Prostate gland (tissue), 2 donors: ENCODE results near the gene EGF. TPM values are rescaled to one million over a fixed set of nuclear protein-coding genes. Genes with fewer than 3 reads are reported as not detected.

ENCODE experiments used
- DNase-seq: peaks from one replicate; pipeline ENCODE4 v3.0.0-alpha.2; 2019; ENCODE audit warnings: low spot score
- H3K27ac ChIP-seq, 2 donors: fragments of 200-600 bp; sonication (generic); 2 replicates each; pipeline ENCODE4 v1.5.1; 2017 to 2019
- H3K27me3 ChIP-seq: fragments of 200-600 bp; sonication (generic); replicated peaks from 2 replicates; pipeline ENCODE4 v1.5.1; 2019; ENCODE audit not compliant: insufficient read depth
- H3K36me3 ChIP-seq, 2 donors: fragments of 200-600 bp; sonication (generic); 1 replicate in 1 of 2; 2 replicates in 1 of 2; pipeline versions ENCODE4 v1.5.1 to v1.8.1; 2017 to 2019
- H3K4me1 ChIP-seq: fragments of 200-600 bp; sonication (generic); replicated peaks from 2 replicates; pipeline ENCODE4 v1.5.1; 2019
- H3K4me3 ChIP-seq, 2 donors: fragments of 200-600 bp; sonication (generic); 2 replicates each; pipeline ENCODE4 v1.5.1; 2017 to 2019
- H3K9me3 ChIP-seq: fragments of 200-600 bp; sonication (generic); 2 replicates; pipeline ENCODE4 v1.5.1; 2017
- CTCF ChIP-seq, 4 experiments: fragments of 200-600 bp in 2 of 4; fragments of 450-650 bp in 2 of 4; sonication (generic) in 2 of 4; IDR thresholded peaks; 1 replicate in 3 of 4; 2 replicates in 1 of 4; pipeline ENCODE4 v1.5.1; 2016 to 2019; ENCODE audit warnings: antibody characterized with exemption in 4 of 4, mild to moderate bottlenecking in 2 of 4, moderate library complexity in 2 of 4
- POLR2A ChIP-seq: fragments of 450-650 bp; IDR thresholded peaks from one replicate; pipeline ENCODE4 v1.6.1; 2016; ENCODE audit warnings: antibody characterized with exemption, mild to moderate bottlenecking
- POLR2AphosphoS5 ChIP-seq: sonication (generic); formaldehyde crosslinking; IDR thresholded peaks from one replicate; pipeline ENCODE4 v1.6.1; 2017; ENCODE audit warnings: antibody characterized with exemption
- WGBS: methylation state at CpG from one replicate; pipeline ENCODE4 v1.1.5; 2018; 5-methylcytosine and 5-hydroxymethylcytosine counted together
- intact Hi-C: fragments of 100-400 bp; cut with DNase I; formaldehyde crosslinking; loops from one replicate; pipeline ENCODE4 v1.14.2; 2022
- total RNA-seq, 2 donors: library from RNA; depleted of rRNA; stranded (reverse); fragments of >200 nt; gene quantifications; one replicate each; pipeline ENCODE4 v1.1.0, GENCODE V29; 2016

Gene EGF
- total RNA-seq, 2 donors from 2014 or later, result 1.9 to 8.5 TPM

DNA sequence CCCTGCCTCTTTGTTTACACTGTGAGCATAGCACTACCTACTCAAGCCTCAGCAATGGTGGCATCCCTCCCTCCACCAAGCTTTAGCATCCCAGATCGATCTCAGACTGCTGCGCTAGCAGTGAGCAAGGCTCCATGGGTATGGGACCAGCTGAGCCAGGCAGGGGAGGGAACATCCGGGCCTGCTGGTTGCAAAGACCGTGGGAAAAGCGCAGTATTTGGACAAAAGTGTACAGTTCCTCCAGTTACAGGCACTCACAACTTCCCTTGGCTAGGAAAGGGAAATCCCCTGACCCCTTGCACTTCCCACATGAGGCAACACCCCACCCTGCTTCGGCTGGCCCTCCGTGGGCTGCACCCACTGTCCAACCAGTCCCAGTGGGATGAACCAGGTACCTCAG lies 26.5 kb downstream of the EGF start:
- WGBS, result 94% methylated on average over 7 of the region's 7 CpGs
- no peak for DNase-seq
- intact Hi-C loops, result no loop called here

GRCh38 chr4:109942292-109942926 lies 29.7 kb downstream of the EGF start:
- TF ChIP-seq POLR2AphosphoS5 (no peak), POLR2A (no peak), CTCF (IDR thresholded peaks at IDR 0.05) (no peak)
- no peaks in the 10 kb centered on the region for H3K36me3 ChIP-seq

More for the DNA sequence above, 26.5 kb downstream of the EGF start:
- no peaks in the 10 kb centered on the region for H3K9me3 ChIP-seq
- no peaks in the 10 kb centered on the region for H3K4me1 ChIP-seq
- no peak overlapping the region for H3K27ac ChIP-seq
- H3K36me3 ChIP-seq, result no peaks in the 10 kb centered on the region
- no peaks in the 10 kb centered on the region for H3K27me3 ChIP-seq
- no peak for TF ChIP-seq POLR2A
- TF ChIP-seq POLR2AphosphoS5, result no peak
- no peak overlapping the region for H3K4me3 ChIP-seq

GRCh38 chr4:109943745-109944144 lies 31.1 kb downstream of the EGF start:
- H3K4me1 ChIP-seq, result no peaks in the 10 kb centered on the region
- no peaks in the 10 kb centered on the region for H3K36me3 ChIP-seq
- TF ChIP-seq CTCF (IDR thresholded peaks at IDR 0.05) (no peak), POLR2A (no peak)
- no peaks in the 10 kb centered on the region for H3K9me3 ChIP-seq
- no peaks in the 10 kb centered on the region for H3K27me3 ChIP-seq
- 88% methylated on average over 2 of the region's 2 CpGs for WGBS
- no peak overlapping the region for H3K4me3 ChIP-seq
- intact Hi-C loops, result no loop called here
- H3K27ac ChIP-seq, result no peak overlapping the region
- DNase-seq, result no peak

More at GRCh38 chr4:109942292-109942926, 29.7 kb downstream of the EGF start:
- intact Hi-C loops, result no loop called here
- Histone ChIP-seq H3K9me3 (no peaks in the 10 kb centered on the region), H3K27ac (no peak overlapping the region), H3K27me3 (no peaks in the 10 kb centered on the region), H3K4me1 (no peaks in the 10 kb centered on the region), H3K4me3 (no peak overlapping the region)
- 64% methylated on average over 4 of the region's 4 CpGs for WGBS
- no peak for DNase-seq

- Histone ChIP-seq H3K4me3 (no peak overlapping the region), H3K9me3 (no peaks in the 10 kb centered on the region), H3K4me1 (no peaks in the 10 kb centered on the region), H3K36me3 (no peaks in the 10 kb centered on the region), H3K27me3 (no peaks in the 10 kb centered on the region), H3K27ac (no peak overlapping the region)
- WGBS, result 85% methylated on average over 2 of the region's 2 CpGs
- no peak for TF ChIP-seq POLR2AphosphoS5
- TF ChIP-seq CTCF (IDR thresholded peaks at IDR 0.05), result no peak
- no peak for TF ChIP-seq POLR2A
- intact Hi-C loops, result no loop called here
- no peak for DNase-seq
Observed at GRCh38 chr4:109944591-109944990, 31.9 kb downstream of the EGF start.

DNA sequence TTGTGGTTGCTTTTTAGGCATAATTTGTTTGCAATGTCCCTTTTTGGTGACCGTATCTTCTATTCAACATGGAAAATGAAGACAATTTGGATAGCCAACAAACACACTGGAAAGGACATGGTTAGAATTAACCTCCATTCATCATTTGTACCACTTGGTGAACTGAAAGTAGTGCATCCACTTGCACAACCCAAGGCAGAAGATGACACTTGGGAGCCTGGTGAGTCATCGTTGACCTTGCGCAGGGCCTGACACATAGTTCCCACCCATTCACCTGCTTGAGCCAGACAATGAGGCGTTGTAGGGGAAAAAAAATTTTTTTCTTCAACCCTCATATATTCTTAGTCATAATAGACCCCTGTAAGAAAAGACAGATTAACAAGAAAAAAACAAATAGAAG lies 32.4 kb downstream of the EGF start:
- Histone ChIP-seq H3K9me3 (no peaks in the 10 kb centered on the region), H3K4me3 (no peak overlapping the region), H3K36me3 (no peaks in the 10 kb centered on the region), H3K27ac (no peak overlapping the region), H3K27me3 (no peaks in the 10 kb centered on the region), H3K4me1 (no peaks in the 10 kb centered on the region)
- TF ChIP-seq CTCF (IDR thresholded peaks at IDR 0.05) (no peak), POLR2AphosphoS5 (no peak), POLR2A (no peak)
- intact Hi-C loops, result no loop called here
- 88% methylated on average over 4 of the region's 4 CpGs for WGBS
- DNase-seq, result no peak
